Lower leg skin (tissue), 4 donors: Measurements from ENCODE around the gene TPP1. TPM values are rescaled to one million over a fixed set of nuclear protein-coding genes. Genes with fewer than 3 reads are reported as not detected.

Experiments
- DNase-seq, 2 donors: peaks; one replicate each; pipeline ENCODE4 v3.0.0-alpha.2; 2019; ENCODE audit warnings: low spot score in 2 of 2
- H3K4me3 ChIP-seq: fragments of 200-600 bp; sonication (generic); 2 replicates; pipeline ENCODE4 v1.5.1; 2017; ENCODE audit warnings: mild to moderate bottlenecking, low read depth; ENCODE audit not compliant: poor library complexity, severe bottlenecking
- POLR2A ChIP-seq, 2 donors: fragments of 450-650 bp; IDR thresholded peaks; one replicate each; pipeline ENCODE4 v1.6.1; 2016 to 2017; ENCODE audit warnings: antibody characterized with exemption in 2 of 2, mild to moderate bottlenecking in 1 of 2, moderate library complexity in 1 of 2
- WGBS, 2 donors: methylation state at CpG; one replicate each; pipeline ENCODE4 v1.1.5; 2018; 5-methylcytosine and 5-hydroxymethylcytosine counted together
- intact Hi-C: fragments of 100-400 bp; cut with DNase I; formaldehyde crosslinking; loops from one replicate; pipeline ENCODE4 v1.15.0; 2023; ENCODE audit warnings: low total_unique reads
- total RNA-seq, 4 donors: library from RNA; depleted of rRNA; stranded (reverse); fragments of >200 nt; gene quantifications; one replicate each; pipeline ENCODE4 v1.1.0, GENCODE V29; 2016
- TF ChIP-seq, protein P1 (sequence below), 3 donors: fragments of 450-650 bp; IDR thresholded peaks; one replicate each; pipeline ENCODE4 v1.5.1; 2016; ENCODE audit warnings: antibody characterized with exemption in 3 of 3, mild to moderate bottlenecking in 3 of 3, moderate library complexity in 2 of 3

Gene TPP1
- total RNA-seq, 4 donors from 2014 or later = 49.6 to 65.3 (median 57.9) TPM

GRCh38 chr11:6608011-6608410, 11.2 kb downstream of the TPP1 start:
- peak; percentile 11 to 81 for DNase-seq
- 89 to 95% methylated on average over 9 of the region's 9 CpGs for WGBS, 2 donors
- no peak for TF ChIP-seq POLR2A (IDR thresholded peaks at IDR 0.05)
- TF ChIP-seq, protein P1, sequence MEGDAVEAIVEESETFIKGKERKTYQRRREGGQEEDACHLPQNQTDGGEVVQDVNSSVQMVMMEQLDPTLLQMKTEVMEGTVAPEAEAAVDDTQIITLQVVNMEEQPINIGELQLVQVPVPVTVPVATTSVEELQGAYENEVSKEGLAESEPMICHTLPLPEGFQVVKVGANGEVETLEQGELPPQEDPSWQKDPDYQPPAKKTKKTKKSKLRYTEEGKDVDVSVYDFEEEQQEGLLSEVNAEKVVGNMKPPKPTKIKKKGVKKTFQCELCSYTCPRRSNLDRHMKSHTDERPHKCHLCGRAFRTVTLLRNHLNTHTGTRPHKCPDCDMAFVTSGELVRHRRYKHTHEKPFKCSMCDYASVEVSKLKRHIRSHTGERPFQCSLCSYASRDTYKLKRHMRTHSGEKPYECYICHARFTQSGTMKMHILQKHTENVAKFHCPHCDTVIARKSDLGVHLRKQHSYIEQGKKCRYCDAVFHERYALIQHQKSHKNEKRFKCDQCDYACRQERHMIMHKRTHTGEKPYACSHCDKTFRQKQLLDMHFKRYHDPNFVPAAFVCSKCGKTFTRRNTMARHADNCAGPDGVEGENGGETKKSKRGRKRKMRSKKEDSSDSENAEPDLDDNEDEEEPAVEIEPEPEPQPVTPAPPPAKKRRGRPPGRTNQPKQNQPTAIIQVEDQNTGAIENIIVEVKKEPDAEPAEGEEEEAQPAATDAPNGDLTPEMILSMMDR (IDR thresholded peaks at IDR 0.05) = no peak
- intact Hi-C loops = no loop called here
- H3K4me3 ChIP-seq = no peak overlapping the region

- TF ChIP-seq, protein P1 (IDR thresholded peaks at IDR 0.05) = no peak
- no peak for TF ChIP-seq POLR2A (IDR thresholded peaks at IDR 0.05)
- intact Hi-C loops = no loop called here
- DNase-seq = peak; percentile 2 to 5
- H3K4me3 ChIP-seq = no peak overlapping the region
These were observed 11.9 kb downstream of the TPP1 start for GRCh38 chr11:6607190-6607795.

DNA sequence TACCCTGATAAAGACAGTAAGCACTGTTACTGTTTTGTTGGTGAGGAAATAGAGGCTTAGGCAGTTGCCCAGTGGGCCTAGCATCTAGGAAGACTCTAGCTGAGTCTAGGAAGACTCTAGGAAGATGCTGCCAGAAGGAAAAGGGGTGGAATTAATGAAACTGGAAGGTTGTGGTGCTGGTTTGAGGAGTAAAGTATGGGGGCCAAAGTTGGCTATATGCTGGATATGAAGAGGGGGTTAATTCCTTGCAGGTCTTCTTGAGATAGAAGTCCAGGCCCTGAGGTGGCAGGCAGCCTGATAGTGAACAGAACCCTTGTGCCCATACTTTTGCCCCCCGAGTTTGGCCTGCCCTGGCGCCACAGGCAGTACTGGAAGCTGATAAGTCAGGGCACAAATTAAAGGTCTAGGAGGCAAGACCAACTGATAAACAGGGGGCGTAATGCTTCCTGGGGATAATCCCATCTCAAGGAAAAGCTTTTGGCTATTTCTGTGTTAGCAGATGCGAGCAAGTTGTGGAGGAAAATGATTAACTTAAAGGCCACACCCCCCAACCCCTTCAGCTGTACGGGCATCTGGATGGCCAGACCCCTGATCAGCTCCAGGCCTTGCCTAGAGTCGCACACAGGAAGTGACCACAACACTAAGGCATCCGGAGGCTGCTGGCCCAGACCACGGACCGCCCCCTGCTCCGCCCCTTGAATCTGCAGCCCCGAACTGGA, 12.6 kb downstream of the TPP1 start:
- TF ChIP-seq POLR2A (IDR thresholded peaks at IDR 0.05) = no peak
- TF ChIP-seq, protein P1 (IDR thresholded peaks at IDR 0.05) = no peak
- whole genome bisulfite sequencing, 2 donors = 17 to 18% methylated on average over 11 of the region's 11 CpGs
- no peak overlapping the region for H3K4me3 ChIP-seq
- intact Hi-C loops = no loop called here
- DNase-seq = peak; percentile 88 to 98

DNA sequence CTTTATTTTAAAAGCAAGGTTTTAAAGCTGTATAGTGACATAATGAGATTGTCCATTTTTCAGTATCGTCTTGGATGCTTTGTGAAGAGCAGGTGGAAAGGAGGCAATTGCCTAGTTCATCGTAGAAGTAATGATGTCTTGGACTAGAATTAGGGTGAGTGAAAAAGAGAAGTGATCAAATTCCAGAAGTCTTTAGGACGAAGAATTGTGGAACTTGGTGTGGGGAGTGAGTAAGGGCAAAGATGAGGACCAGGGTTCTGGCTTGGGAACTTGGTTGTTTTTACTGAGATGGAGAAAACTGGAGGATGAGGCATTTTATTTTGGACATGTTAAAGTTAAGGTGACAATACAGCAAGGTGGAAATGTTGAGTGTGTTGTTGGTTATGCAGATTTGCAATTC, 14.4 kb downstream of the TPP1 start:
- DNase-seq = no peak
- TF ChIP-seq, protein P1 (IDR thresholded peaks at IDR 0.05) = no peak
- TF ChIP-seq POLR2A (IDR thresholded peaks at IDR 0.05) = no peak
- H3K4me3 ChIP-seq = peak overlapping the region; percentile 88
- WGBS, 2 donors = 25 to 30% methylated on average over 3 of the region's 3 CpGs
- intact Hi-C loops = no loop called here

- peak overlapping the region; percentile 88 for H3K4me3 ChIP-seq
- TF ChIP-seq, protein P1 (IDR thresholded peaks at IDR 0.05) = no peak
- TF ChIP-seq POLR2A (IDR thresholded peaks at IDR 0.05) = no peak
- peak; percentile 30 to 89 for DNase-seq
- intact Hi-C loops = no loop called here
- 0% methylated on average over 20 of the region's 20 CpGs for WGBS, 2 donors
These were observed 15.1 kb downstream of the TPP1 start for GRCh38 chr11:6604081-6604626.
